Measurements from ENCODE around the gene NKX1-2. TPM values are rescaled to one million over a fixed set of nuclear protein-coding genes. Genes with fewer than 3 reads are reported as not detected.

Gene NKX1-2
- total RNA-seq, 1 donor from 2014 or later = not detected

- no peaks in the 10 kb centered on the region for H3K4me1 Mint-ChIP-seq (ENCODE audit: low read depth)
Measured at GRCh38 chr10:124491105-124491504, 41.3 kb upstream of the NKX1-2 start.

GRCh38 chr10:124486635-124487034 is 36.8 kb upstream of the NKX1-2 start:
- Mint-ChIP-seq H3K36me3 (ENCODE audit: low read depth) (peaks cover 6% of the 10 kb centered on the region), H3K4me1 (ENCODE audit: low read depth) (no peaks in the 10 kb centered on the region), H3K4me3 (ENCODE audit: unreplicated experiment) (no peak overlapping the region), H3K27ac (ENCODE audit: unreplicated experiment) (no peak overlapping the region), H3K27me3 (ENCODE audit: low read depth) (no peaks in the 10 kb centered on the region), H3K9me3 (ENCODE audit: low read depth) (peaks cover 2% of the 10 kb centered on the region)
- DNase-seq (ENCODE audit: low spot score) = no peak
- no peak for TF ChIP-seq CTCF (IDR thresholded peaks at IDR 0.05)

More at GRCh38 chr10:124491105-124491504, 41.3 kb upstream of the NKX1-2 start:
- no peaks in the 10 kb centered on the region for H3K27me3 Mint-ChIP-seq (ENCODE audit: low read depth)
- H3K4me3 Mint-ChIP-seq (ENCODE audit: unreplicated experiment) = no peak overlapping the region
- peaks cover 5% of the 10 kb centered on the region for H3K36me3 Mint-ChIP-seq (ENCODE audit: low read depth)
- no peak for DNase-seq (ENCODE audit: low spot score)
- peaks cover 2% of the 10 kb centered on the region for H3K9me3 Mint-ChIP-seq (ENCODE audit: low read depth)
- no peak overlapping the region for H3K27ac Mint-ChIP-seq (ENCODE audit: unreplicated experiment)
- TF ChIP-seq CTCF (IDR thresholded peaks at IDR 0.05) = no peak

- H3K4me3 Mint-ChIP-seq (ENCODE audit: unreplicated experiment) = no peak overlapping the region
Measured at GRCh38 chr10:124484661-124485060, 34.8 kb upstream of the NKX1-2 start.

GRCh38 chr10:124484031-124484430 is 34.2 kb upstream of the NKX1-2 start:
- Mint-ChIP-seq H3K27ac (ENCODE audit: unreplicated experiment) (no peak overlapping the region), H3K4me3 (ENCODE audit: unreplicated experiment) (no peak overlapping the region), H3K4me1 (ENCODE audit: low read depth) (no peaks in the 10 kb centered on the region), H3K9me3 (ENCODE audit: low read depth) (peaks cover 2% of the 10 kb centered on the region), H3K36me3 (ENCODE audit: low read depth) (peaks cover 6% of the 10 kb centered on the region), H3K27me3 (ENCODE audit: low read depth) (no peaks in the 10 kb centered on the region)
- DNase-seq (ENCODE audit: low spot score) = no peak
- TF ChIP-seq CTCF (IDR thresholded peaks at IDR 0.05) = no peak

More at GRCh38 chr10:124484661-124485060, 34.8 kb upstream of the NKX1-2 start:
- no peaks in the 10 kb centered on the region for H3K27me3 Mint-ChIP-seq (ENCODE audit: low read depth)
- no peak for TF ChIP-seq CTCF (IDR thresholded peaks at IDR 0.05)
- peaks cover 6% of the 10 kb centered on the region for H3K36me3 Mint-ChIP-seq (ENCODE audit: low read depth)
- DNase-seq (ENCODE audit: low spot score) = no peak
- peaks cover 2% of the 10 kb centered on the region for H3K9me3 Mint-ChIP-seq (ENCODE audit: low read depth)
- H3K4me1 Mint-ChIP-seq (ENCODE audit: low read depth) = no peaks in the 10 kb centered on the region
- no peak overlapping the region for H3K27ac Mint-ChIP-seq (ENCODE audit: unreplicated experiment)

GRCh38 chr10:124482876-124483275 is 33.0 kb upstream of the NKX1-2 start:
- DNase-seq (ENCODE audit: low spot score) = no peak
- peaks cover 2% of the 10 kb centered on the region for H3K9me3 Mint-ChIP-seq (ENCODE audit: low read depth)
- no peaks in the 10 kb centered on the region for H3K27me3 Mint-ChIP-seq (ENCODE audit: low read depth)
- H3K27ac Mint-ChIP-seq (ENCODE audit: unreplicated experiment) = no peak overlapping the region
- H3K4me3 Mint-ChIP-seq (ENCODE audit: unreplicated experiment) = no peak overlapping the region
- no peak for TF ChIP-seq CTCF (IDR thresholded peaks at IDR 0.05)
- peaks cover 2% of the 10 kb centered on the region for H3K36me3 Mint-ChIP-seq (ENCODE audit: low read depth)
- no peaks in the 10 kb centered on the region for H3K4me1 Mint-ChIP-seq (ENCODE audit: low read depth)

Measured in chondrocyte (in vitro differentiated cells).